GM19099 (cell line): ENCODE measurements around the gene FPR2.

Source experiments
- POLR2A ChIP-seq: IDR thresholded peaks from 3 replicates; pipeline ENCODE4 v1.6.1; 2011; ENCODE audit warnings: low read depth; ENCODE audit not compliant: insufficient read length; ENCODE audit errors: extremely low read depth

FPR2 gene

DNA sequence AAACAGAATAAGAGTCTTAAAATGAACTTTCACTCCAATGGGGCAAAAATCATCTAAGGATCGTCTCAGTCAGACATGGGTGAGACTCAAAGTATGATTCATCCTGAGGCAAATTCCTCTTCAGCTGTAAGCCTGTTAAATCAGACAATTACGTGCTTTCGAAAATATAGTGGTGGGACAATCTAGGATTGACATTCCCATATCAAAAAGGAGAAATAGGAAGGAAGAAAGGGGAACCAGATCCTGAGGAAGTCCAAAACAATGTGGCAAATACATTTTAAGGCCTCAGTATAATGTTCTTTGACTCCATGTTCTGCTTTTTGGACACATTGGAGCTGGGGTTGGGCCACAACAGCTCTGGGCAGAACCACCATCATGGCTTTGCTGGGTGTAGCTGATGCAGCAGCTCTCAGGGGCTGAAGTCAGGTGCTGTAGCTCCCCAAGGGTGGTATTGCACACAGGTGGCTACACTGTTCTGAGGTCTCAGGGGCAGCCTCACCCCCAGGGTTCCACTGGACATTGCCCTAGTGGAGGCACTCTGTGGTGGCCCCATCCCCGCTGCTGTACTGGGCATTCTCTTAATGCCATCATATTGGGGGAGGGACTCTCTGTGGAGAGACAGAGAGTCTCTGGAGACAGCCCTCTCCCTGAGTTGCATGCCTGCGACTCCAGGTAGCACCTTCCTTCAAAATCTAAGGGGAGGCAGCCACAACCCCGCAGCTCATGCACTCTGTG is 28.2 kb downstream of the FPR2 start:
- no peak for TF ChIP-seq POLR2A

DNA sequence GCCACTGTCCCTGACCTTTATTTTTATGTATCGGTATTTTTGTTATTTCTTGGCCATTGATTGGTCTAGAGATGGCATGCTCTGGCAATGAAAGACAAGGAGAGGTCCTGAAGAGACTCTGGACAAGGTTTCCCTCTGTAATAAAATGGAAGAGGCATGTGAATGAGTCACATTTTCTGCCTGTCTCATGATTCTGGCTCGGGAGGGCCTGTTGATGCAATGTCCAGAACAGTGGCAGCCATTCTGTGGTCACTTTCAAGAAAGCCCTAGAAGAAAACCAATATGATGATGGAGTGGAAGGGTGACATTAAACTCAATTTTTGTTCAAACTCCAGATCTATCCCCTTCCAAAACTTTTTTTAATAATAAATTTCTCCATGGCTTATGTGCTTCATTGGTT is 32.0 kb downstream of the FPR2 start:
- TF ChIP-seq POLR2A: no peak

GRCh38 chr19:51793994-51794393 is 33.0 kb downstream of the FPR2 start:
- TF ChIP-seq POLR2A: no peak

DNA sequence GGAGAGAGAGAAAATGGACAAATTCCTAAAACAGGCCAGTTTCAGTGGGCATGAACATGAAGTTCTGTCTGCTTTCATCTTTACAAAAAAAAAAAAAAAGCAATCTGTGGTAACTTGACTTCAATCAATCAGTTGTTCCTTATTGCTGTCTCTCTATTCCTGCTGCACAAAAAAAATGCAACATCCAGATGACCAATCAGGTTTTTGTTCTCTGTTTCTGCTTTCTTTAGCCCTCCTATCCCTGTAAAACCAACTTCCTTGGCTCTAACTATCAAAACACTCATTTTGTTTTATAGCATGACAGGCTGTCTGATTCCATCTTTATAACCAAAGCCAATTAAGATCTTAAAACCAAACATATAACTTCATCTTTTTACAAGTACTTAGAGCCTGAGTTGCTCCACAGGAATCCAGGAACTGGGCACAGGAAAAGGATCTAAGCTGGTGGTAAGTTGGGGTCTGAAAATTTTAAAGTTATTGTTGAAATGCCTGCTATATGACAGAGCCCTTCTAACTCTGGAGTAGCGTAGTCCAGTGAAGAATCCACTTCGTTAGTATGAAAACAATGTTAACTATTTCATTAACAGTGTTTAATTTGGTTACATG is 34.0 kb downstream of the FPR2 start, which contains the start of gene FPR3:
Gene FPR3 (plus strand): TSS at position 273 of the 606 bp plus-strand sequence. CDS start 28,592 bp downstream, outside the sequence.
- TF ChIP-seq POLR2A: no peak

DNA sequence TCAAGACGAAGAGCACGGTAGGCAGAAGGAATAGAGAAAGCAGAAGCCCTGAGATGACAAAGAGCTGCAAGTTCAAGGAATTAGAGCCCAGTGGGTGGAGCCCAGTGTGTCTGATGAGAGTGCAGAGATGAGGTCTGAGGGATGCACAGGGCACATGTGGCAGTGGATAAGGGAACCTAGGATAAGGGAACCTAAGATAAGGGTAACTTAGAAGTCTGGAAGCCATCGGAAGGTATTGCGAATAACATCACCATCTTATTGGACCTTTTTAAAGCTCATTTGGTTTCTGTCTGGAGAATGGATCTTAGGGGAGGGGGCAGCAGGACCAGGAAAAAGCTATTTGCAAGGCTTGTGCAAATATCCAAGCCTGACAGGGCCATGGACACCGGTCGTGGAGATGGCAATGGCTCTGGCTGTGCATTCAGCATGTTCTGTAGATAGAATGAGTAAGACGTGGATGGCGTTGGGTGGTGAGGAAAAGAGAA is 35.3 kb downstream of the FPR2 start:
- TF ChIP-seq POLR2A: no peak

- TF ChIP-seq POLR2A: no peak
These were observed 36.5 kb downstream of the FPR2 start for GRCh38 chr19:51797480-51797879.

GRCh38 chr19:51798062-51798461 is 37.1 kb downstream of the FPR2 start:
- TF ChIP-seq POLR2A: no peak

- no peak for TF ChIP-seq POLR2A
These were observed 38.2 kb downstream of the FPR2 start for GRCh38 chr19:51799034-51799773.

GRCh38 chr19:51799774-51800472 is 38.9 kb downstream of the FPR2 start:
- TF ChIP-seq POLR2A: no peak

GRCh38 chr19:51800473-51801244 is 39.7 kb downstream of the FPR2 start:
- no peak for TF ChIP-seq POLR2A

DNA sequence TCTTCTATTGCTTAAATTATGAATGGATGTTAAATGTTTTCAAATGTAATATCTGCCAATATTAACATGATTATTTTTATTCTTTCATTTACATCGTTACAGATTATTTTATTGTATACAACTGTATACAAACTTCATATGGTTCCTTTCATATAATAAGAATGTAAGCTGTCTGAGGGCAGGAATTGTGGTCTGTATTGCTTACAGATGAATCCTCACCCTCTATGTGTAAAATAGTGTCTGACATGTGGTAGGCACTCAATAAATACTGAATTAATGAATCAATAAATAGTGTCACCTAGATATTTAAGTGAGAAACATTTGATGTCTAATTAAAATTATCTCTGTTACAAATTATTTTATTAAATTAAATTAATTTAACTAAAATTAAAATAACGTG is 41.8 kb downstream of the FPR2 start:
- no peak for TF ChIP-seq POLR2A

- no peak for TF ChIP-seq POLR2A
These were observed 42.5 kb downstream of the FPR2 start for GRCh38 chr19:51803519-51803918.

GRCh38 chr19:51803967-51804366 is 43.0 kb downstream of the FPR2 start:
- TF ChIP-seq POLR2A: no peak

GRCh38 chr19:51807111-51807701 is 46.2 kb downstream of the FPR2 start:
- no peak for TF ChIP-seq POLR2A
